SHP77 treated with DMSO at 0.1 percent for 48 hours (cell line): ENCODE results near the gene XPC.
"Not testable (repeated sequence)": the region's sequence is repeated elsewhere in the genome, so short reads cannot be mapped to it uniquely, and the experiment has no call there.

ENCODE experiments used
- DNase-seq: peaks from one replicate; lab custom pipeline; 2025; lab: John Stamatoyannopoulos, UW

The XPC gene

GRCh38 chr3:14133188-14133800, 45.1 kb downstream of the XPC start:
- no peak for DNase-seq

GRCh38 chr3:14132689-14133088, 45.7 kb downstream of the XPC start:
- DNase-seq: no peak

DNA sequence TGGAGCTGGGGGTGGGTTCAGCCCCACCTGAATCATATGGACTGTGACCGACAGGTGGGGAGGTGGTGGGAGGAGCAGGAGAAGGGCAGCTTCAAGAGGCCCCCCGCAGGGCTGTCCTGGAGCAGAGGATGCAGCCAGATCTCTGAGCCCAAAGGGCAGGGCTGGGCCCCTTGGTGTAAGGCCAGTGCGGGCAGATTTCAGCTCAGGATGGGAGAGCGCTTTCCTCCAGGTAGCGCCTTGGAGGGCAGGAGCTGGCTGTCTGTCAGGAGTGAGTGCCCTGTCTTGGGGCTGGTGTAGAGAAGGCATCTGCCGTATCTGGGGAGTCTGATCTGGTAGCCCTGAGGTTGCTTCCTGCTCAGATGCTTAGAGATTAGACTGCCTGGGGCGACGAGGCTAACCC, 46.3 kb downstream of the XPC start:
- no peak for DNase-seq

- no peak for DNase-seq
Measured at GRCh38 chr3:14131134-14131533, 47.3 kb downstream of the XPC start.

- DNase-seq: no peak
Measured at GRCh38 chr3:14130707-14131106, 47.7 kb downstream of the XPC start.

GRCh38 chr3:14130230-14130629, 48.2 kb downstream of the XPC start:
- DNase-seq: no peak

DNA sequence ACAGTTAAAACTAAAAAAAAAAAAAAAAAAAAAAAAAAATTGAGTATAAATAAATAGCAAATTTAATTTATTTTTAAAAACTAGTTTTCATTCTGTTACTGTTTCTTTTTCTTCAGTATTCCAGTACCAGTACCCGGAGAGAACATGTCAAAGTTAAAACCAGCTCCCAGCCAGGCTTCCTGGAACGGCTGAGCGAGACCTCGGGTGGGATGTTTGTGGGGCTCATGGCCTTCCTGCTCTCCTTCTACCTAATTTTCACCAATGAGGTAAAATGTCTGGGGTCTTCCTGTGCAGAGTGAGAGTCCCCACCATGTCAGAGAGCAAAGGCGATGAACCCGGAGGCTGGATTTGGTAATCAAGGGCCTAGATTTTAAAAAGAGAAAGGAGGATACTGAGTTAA, 49.1 kb downstream of the XPC start:
- DNase-seq: no peak

DNA sequence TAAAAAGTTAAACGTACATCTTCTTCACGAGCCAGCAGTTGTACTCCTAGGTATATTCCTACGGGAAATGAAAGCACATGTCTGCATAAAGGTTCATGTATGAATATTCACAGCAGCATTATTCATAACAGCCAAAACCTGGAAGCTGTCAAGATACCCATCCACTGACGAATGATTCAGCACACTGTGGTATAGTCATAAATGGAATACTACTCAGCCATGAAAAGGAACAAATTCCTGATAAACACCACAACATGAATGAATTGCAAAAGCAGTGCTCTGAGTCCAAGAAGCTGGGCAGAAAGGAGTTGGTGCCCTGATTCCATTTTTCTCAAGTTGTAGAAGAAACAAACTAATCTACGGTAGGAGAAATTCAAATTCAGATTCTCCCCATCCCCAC, 49.7 kb downstream of the XPC start:
- DNase-seq: no peak

DNA sequence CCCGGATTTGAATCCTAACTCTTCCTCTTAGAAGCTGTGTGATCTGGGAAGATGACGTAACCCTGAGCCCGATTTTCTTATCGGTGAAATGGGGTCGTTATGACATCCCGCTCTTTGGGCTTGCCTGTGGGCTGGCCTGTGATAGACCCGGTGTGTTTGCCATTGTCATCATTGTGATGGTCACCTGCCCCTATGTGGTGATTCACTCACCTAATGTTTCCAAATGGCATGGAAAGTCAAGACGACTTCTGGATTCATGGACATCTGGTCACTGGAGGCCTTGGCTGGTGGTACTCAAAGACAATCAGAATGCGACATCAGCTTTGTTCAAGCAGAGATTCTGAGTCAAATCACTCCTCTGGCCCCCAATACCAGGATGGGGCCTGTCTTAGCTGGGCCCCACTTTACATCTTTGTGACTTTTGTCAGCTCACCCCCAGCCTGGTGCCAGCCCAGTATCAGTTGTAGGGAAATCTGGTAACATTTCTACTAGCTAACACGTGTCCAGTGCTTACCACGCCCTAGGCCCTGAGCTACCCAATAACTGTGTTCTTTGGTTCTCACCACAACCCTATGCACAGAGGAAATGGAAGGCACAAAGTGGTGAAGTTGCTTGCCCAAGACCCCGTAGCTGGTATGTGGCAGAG, 50.8 kb downstream of the XPC start:
- no peak for DNase-seq

DNA sequence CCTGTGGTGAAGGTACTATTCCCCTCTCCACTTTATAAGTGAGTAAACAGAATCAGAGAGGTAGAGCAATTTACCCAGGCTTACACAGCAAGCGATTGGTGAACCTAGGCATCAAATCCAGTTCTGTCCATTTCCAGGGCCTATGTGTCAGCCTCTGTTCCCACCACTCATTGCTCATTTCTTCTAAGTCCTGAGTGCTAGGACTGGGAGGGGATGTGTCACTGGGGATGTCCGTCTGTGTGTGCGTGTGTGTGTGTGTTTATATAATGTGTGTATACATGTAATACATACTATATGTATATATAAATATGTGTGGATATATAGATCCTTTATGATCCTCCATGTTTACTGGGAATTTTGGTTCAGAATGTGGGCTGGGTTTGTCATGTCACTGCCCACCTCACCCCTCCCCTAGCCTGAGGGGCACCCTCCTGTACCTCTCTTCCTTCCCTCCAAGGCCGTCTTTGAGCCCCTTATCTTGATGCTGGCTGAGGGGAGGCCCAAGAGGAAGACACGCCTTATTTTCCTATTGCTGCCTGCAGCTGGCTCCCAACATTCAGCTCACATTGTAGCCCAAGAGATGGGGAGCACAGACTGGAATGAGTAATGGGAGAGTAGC, 51.4 kb downstream of the XPC start:
- DNase-seq: no peak

GRCh38 chr3:14126017-14126886, 52.1 kb downstream of the XPC start:
- no peak for DNase-seq

DNA sequence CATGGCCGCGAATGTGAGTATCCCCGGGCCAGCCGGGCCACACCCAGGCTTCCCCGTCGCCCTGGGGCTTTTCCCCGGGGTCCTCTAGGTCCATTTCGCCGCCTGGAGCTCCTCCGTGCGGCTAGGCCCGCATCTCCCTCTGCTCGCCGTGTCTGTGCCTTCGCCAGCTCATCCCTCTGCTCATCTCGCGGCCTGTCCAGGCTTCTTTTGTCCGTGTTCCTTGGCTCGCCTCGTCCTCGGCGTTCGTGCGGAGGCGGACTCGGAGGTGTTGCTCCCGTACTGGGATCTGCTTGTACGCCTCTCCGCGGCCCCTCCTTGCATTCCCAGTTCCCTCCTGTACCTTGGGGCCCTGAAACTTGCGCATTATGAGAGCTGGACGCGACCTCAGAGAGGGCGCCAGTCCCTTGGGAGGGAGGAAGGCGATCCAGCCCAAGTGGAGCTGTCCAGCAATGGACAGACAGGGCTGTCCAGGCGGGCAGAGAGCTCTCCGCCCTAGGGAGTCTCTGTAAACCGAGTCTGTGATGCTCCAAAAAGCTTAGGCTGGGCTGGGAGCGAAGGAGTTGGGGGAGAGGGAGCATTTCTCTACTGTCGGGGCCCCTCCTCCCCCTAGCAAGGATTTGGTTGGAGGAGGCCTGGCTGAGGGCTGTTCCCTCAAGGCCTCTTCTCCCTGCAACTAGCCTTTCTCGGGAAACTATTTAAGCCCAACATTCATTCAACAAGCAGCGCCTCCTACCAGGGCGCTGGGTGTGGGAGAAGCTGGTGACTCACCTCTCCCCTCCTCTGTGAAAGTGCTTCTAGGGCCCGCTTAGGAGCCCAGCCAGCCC, 53.0 kb downstream of the XPC start:
- DNase-seq: peak; percentile 7

GRCh38 chr3:14124615-14125192, 53.7 kb downstream of the XPC start, which contains the start of the genes CHCHD4 and TMEM43:
TSS of gene CHCHD4 (minus strand) at chr3:14124870. CDS start at chr3:14124676, 194 bp downstream.
TSS of gene TMEM43 (plus strand) at chr3:14125052. CDS start at chr3:14125194, 142 bp downstream.
- peak; percentile 96 for DNase-seq

GRCh38 chr3:14124223-14124614, 54.2 kb downstream of the XPC start:
- no peak for DNase-seq

DNA sequence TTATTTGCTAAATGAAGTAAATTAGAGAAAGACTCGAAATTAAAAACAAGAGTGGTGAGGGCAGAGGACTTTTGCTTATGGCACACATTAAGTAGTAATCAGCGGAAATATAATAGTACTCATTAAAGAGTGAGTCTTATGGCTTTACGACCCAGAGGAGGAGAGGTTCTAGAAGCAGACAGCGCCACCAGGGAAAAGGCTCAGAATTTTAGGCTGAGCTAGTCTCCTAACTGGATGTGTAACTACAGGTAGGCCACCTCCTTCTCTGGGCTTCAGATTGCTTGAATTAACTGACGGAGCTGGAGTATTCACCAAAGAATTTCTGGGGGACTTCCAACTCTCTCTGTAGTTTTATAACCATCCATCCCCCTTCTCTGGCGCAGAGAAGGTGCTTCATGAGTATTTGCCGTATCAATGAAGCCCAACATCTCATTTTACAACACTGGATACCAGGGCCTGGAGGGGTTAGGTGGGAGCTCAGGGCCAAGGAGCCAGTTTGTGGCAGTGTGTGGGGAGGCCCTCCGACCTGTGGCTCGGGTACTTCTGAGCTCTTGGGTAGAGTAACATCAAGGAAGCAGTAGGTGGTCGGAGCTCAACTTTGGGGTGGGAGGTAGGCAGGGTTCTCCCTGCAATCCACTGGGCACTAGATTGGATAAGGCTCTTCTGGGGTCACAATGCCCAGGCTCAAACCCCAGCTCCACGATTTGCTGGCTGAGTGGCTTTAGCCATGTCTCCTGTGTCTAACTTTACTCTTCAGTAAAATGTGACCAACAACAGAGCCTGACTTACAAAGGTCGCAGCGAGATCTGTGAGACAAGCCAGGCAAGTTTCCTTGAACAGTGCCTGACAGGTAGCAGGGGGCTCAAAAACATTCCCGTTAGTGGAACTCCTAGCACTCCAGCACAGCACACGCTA, 54.8 kb downstream of the XPC start:
- DNase-seq: no peak

- no peak for DNase-seq
Measured at GRCh38 chr3:14122301-14122700, 56.1 kb downstream of the XPC start.

- no peak for DNase-seq
Measured at GRCh38 chr3:14121859-14122258, 56.5 kb downstream of the XPC start.

DNA sequence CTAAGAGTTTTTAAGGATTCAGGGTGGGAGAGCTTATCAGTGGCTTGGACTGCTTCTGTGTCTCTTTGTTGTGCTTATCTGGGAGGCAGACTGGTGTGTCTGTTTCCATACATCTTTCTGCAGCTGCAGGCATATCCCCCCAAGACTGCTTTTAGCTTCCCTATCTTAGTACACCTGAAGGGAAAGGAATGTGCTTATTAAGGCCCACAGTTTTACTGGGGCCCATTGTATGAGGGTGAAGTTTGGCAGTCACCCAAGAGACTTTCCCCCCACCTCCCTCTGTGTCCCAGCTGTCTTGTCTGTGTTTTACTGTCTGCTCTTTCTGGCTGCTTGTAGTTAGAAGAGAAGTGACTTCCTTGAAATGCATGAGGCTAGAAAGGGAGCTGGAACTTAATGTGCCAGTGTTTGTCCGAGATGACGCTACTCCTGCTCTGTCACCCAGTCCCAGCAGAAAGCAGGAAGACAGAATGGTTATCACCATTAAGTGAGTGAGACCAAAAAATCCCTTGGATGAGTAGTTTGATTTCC, 57.4 kb downstream of the XPC start:
- not testable (repeated sequence) for DNase-seq

GRCh38 chr3:14120111-14120920, 58.1 kb downstream of the XPC start:
- no peak for DNase-seq
